SIG-M5 treated with dmso at 0.1 percent for 504 hours (cell line): Measurements from ENCODE around the gene ZNF764.
"Not testable (repeated sequence)": the region's sequence is repeated elsewhere in the genome, so short reads cannot be mapped to it uniquely, and the experiment has no call there.

ENCODE experiments used
- DNase-seq: peaks from one replicate; lab custom pipeline; 2025; ENCODE audit not compliant: unreplicated experiment; lab: John Stamatoyannopoulos, UW

The ZNF764 gene

DNA sequence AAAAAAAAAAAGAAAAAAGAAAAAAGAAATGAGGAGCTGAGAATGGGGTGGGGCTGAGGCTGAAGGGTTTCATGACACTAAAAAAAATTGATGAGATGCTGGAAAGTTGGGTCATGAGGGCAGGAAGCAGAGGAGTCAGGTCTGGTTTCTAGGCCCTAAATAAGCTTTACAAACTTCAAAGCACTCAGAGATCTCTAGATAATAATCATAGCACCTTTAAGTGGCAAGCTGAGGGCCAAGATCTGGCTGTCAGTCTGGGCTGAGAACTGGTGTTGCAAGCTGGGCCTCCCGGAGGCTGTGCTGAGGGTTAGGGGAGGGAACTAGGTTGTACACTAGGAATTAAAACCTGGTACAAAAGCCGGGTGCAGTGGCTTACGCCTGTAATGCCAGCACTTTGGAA lies 6.4 kb downstream of the ZNF764 start:
- DNase-seq: no peak

DNA sequence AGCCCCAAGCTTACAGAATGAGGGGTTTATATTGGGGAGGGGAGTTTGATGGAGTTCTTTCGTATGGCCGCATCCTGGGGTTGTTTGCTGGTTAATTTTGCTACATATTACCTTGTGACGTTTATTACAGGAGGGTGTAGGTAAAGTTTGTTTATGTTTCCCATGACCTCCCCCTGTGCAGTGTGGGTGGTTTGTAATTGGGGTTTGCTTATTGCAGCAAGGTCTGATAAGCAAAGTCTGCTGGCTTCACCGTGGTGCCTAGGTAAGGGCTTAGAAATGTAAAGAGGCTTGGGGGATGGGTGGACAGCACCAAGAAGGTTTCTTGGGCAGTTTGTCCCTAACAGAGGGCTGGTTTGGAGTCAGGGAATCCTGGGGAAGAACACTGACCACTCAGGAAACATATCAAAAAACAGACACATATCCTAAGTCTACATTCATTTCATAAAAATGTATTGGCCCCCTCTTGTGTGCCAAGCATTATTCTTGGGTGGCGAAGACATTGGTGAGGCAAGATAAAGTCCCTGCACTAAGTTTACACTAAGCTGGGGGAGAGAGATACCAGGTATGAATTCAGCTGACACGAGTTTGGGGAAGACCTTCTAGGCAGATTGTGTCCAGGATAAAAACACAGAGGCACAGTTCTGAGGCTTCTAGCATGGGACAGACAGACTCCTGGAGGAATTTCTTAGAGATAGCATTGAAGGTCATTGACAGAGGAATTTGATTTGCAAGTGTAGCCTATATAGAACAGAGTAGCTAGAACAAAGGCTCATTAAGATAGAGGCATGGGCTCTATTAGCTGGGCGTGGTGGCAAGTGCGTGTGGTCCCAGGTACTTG lies 9.5 kb downstream of the ZNF764 start:
- DNase-seq: no peak

DNA sequence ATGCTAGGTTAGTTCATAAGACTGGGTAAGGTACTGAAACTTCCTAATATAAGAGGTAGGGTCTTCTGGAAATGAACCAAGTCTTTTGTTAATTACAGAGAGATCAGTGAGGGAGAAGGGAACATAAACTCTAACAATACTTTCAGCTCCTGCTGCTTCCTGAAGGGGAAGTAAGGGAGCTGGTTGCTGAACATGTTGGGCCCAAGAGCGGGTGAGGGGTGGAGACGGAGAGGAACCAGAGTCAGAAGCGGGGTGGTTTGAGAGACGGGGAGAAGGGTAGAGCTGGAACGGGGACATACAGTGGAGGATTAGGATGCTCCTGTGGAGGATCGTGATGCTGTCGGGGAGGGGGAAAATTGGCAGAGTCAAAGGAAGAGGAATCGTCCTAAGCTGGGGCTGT lies 12.1 kb downstream of the ZNF764 start:
- DNase-seq: peak; percentile 37

DNA sequence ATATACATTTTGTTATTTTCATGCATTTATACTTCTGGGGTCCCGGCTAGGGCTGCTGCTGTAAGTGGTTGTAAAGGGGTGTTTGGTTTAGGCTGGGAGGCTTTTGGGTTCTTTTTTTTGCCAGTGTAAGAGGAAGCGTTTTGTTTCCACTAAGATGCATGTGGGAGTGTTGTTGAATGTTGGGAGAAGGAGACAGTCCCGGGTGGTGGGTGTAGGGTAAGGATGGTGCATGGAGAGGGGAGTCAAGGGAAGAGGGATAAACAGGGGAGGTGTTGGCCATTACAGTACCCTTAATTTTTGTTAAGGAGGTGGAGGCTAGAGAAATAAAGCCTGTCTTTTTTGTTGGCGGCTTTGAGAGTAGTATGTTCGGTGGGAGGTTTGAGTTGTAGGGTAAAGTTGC lies 15.1 kb downstream of the ZNF764 start:
- DNase-seq: no peak

DNA sequence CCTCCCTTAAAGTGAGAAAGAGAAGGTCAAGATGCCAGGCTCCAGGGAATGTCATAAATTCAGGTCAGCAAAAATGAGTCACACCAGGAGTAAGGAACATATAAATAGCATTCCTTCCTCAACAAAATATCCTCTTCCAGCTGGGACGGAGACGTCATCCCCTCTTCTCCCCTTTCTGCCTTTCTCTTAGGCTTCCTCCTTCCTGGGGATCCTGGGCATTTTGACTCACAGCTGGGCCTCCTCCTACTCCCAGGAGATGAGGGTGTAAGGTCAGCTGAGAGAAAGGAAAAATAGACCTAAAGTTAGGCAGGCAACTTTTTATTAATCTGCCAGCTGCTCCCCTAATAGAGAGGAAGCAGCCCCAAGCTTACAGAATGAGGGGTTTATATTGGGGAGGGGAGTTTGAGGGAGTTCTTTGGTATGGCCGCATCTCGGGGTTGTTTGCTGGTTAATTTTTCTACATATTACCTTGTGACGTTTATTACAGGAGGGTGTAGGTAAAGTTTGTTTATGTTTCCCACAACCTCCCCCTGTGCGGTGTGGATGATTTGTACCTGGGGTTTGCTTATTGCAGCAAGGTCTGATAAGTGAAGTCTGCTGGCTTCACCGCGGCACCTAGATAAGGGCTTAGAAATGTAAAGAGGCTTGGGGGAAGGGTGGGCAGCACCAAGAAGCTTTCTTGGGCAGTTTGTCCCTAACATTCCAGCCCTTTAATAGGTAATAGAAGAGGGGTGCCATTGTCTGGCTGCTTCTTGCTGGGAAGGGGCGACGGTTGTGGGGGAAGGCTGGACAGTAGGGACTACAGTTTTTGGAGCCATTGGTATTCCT lies 16.5 kb downstream of the ZNF764 start:
- no peak for DNase-seq

DNA sequence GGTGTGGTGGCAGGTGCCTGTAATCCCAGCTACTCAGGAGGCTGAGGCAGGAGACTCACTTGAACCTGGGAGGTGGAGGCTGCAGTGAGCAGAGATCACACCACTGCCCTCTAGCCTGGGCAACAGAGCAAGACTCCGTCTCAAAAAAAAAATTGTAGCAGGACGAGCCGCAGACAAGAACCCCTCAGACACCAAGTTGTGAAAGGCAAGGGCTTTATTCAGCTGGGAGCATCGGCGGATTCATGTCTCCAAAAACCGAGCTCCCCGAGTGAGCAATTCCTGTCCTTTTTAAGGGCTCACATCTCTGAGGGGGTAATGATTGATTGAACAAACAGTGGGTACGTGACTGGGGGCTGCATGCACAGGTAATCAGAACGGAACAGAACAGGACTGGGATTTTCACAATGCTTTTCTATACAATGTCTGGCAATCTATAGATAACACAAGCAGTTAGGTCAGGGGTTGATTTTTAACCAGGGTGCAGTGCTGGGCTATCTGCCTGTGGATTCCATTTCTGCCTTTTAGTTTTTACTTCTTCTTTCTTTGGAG lies 17.2 kb downstream of the ZNF764 start:
- DNase-seq: not testable (repeated sequence)

DNA sequence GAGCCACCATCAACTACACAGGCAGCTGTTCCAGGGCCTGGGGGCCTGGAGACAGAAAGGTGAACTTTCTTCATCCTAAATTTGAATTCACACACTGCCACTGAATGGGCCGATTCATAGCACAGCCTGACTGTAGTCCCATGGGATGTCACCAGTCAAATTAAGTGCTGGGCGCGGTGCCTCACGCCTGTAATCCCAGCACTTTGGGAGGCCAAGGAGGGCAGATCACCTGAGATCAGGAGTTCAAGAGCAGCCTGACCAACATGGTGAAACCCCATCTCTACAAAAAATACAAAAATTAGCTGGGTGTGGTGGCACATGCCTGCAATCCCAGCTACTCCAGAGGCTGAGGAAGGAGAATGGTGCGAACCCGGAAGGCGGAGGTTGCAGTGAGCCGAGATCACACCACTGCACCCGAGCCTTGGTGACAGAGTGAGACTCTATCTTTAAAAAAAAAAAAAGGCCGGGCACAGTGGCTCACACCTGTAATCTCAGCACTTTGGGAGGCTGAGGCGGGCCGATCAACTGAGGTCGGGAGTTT lies 18.1 kb downstream of the ZNF764 start:
- DNase-seq: not testable (repeated sequence)

DNA sequence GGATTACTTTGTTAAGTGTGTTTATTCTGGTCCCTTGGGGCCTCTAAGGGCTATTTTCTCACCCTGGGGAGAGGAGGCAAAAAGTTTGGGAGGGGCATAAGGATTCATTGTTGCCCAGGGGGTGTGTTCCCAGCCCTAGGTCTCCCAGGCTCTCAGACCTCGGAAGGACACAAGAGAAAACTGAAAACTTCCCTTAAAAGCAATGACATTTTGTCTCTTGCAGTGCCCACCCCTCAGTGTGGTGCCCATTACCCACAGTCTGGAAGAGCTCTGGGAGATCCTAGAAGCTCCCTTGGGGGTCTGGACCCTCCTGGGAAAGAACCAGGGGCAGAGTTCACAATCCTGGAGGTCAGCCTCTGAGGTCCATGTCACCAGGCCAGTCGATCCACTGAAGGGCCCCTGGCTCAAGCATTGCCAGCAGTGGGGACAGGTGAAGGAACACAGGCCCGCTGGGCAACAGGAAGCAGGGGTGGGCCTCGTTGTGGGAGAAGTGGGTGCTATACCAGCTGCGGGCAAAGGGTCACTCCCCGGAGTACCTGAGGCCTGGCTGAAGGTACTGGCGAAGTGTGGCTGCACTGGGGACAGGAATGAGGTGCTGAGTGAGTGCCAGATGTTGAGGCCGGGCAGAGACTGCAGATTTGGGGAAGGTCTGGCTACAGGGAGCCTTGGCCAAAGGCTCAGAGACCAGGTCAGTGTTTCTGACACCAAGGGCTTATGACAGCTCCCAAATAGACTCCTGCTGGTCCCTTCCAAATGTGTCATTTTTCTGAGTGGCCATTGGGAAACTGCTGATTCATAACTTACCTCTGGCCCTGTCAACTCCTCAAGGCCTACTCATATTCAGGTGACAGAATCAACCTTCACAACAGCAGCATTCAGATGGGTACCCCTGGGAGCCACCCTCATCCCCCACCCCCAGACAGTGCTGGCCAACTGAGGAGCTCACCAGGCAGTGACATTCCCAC lies 18.9 kb downstream of the ZNF764 start:
- no peak for DNase-seq

DNA sequence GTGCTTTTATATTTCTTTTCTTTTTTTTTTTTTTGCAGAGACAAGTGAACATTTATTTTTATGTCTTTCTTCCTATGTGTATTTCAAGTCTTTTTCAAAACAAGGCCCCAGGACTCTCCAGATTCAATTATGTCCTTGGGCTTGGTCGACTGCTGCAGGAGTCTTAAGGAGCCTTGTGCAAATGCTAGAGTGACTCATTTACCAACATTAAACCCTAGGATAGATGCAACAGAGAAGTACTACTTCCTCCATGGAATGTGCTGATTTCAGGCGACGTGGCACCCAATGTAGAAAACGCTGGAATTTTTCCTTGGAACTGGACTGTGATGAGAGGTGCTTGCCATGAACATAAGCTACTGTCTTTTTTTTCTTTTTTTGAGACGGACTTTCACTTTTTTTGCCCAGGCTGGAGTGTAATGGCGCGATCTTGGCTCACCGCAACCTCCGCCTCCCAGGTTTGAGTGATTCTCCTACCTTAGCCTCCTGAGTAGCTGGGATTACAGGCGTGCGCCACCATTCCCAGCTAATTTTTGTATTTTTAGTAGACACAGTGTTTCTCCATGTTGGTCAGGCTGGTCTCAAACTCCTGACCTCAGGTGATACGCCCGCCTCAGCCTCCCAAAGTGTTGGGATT lies 21.7 kb downstream of the ZNF764 start:
- peak; percentile 48 for DNase-seq

DNA sequence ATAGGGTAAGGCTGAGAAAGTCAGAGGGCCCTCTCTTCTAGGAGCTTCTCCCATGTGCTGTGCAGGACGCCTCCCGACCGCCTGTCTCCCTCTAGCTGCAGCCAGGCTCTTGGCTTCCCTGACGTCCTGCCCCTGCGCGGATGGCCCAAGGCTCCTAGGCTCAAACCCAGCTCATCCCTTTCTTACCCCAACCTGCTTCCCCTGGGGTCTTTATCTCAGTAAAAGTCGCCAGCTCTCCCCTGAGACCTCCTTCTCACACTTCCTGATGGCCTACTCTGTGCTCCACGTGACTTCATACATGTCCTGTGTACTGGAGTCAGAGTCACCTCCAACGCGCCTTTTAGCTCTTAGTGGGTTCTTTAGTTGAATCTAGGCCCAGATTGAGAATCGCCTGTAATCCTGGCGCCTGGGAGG lies 22.4 kb downstream of the ZNF764 start:
- DNase-seq: peak; percentile 76

DNA sequence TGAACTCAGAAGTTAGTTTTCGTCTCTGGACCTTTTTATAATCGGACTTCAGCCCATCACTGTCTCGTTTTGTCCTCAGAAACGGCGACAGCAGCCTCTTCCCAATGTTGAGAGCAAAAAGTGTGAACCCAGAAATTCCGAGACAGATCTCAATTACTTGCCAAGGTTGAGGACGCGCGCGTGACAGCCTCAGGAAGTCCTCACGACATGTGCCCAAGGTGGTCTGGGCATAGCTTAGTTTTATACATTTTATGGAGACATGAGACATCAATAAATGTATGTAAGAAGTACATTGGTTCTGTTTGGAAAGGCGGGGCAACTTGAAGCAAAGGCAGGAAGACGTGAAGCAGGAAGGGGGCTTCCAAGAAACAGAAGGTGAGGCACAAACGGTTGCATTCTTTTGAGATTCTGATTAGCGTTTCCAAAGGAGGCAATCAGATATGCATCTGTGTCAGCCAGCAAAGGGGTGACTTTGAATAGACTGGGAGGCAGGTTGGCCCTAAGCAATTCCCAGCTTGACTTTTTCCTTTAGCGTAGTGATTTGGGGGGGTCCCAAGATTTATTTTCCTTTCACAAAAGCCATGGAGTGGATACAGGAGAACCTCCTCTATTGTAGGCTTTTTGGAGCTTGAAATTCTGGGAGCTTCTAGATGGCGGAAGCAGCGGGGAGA lies 22.9 kb downstream of the ZNF764 start:
- no peak for DNase-seq

DNA sequence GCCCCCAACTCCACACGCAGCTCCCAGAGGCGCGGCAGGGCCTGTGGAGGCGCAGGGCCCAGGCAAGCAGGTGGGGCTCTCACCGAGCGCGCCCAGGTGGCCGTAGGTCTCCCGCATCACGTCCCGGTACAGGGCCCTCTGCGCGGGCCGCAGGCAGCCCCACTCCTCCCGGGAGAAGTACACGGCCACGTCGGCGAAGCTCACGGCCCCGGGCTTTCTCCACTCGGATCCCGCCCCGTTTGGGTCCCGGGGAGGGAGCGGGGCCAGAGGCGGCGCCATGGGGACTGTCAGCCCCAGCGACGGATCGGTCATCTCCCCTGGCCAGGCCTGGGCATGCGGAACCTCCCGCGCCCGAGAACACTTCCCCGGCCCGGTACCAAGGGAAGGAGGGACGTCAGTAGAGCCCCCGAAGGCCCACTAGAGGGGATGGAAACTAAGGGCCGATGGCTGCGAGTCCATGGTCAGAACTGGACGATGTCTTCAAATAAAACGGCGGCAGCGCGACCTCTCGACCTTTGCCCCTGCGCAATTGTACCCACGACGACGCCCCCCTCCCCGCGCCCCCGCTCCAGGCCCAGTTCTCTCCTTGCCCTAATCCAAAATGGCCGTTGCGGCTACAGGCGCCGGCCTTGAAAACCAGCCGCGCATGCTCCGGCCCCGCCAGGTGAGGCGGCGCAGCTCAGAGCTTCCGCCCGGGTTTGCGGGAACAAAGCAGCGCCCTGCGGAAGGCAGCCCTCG lies 23.6 kb downstream of the ZNF764 start, which contains the start of gene ZNF747:
ZNF747 (minus strand) TSS at position 491 of the 738 bp plus-strand sequence; CDS start at position 312, 179 bp downstream.
- peak; percentile 74 for DNase-seq

DNA sequence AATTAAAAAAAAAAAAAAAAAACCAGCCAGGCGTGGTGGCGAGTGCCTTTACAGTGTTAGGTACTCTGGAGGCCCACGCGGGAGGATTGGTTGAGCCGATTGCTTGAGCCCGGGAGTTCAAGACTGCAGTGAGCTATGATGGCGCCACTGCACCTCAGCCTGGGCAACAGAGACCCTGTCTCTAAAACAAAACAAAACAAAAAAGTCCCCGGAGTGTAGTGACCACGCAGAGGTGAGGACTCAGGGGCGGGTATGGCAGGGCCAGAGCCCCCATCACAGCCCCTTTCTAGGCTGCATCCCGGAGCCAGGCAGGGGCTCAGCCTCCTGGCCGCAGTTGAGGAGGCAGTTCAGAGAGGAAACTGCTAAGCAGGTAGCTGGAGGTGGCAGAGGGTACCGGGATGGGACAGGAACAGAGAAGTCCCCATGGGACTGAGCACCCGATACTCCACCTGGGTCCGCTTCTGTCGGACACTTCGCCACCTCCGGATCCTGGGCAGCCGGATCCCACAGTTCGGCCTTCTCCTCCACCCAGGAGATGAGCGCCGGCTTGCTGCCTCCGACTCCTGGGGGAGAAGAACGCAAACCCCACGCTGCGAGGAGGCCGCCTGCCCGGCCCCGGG lies 24.3 kb downstream of the ZNF764 start:
- DNase-seq: no peak

DNA sequence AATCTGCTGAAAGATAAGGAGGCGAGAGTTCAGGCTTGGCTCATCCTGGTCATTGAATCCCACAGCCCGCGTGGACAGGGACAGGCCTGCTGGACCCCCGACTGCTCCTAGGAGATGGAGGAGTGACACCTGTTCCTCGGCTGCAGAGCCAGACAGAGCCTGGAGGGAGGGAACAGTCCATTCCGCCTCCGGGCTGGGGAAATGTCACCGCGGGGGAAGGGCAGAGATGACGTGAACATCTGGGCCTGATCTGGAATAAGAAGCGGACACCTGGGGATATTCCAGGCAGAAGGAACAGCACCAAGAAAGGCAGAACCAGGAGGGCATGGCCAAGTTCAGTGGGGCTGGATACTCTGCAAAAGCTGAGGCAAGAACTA lies 25.0 kb downstream of the ZNF764 start:
- no peak for DNase-seq

DNA sequence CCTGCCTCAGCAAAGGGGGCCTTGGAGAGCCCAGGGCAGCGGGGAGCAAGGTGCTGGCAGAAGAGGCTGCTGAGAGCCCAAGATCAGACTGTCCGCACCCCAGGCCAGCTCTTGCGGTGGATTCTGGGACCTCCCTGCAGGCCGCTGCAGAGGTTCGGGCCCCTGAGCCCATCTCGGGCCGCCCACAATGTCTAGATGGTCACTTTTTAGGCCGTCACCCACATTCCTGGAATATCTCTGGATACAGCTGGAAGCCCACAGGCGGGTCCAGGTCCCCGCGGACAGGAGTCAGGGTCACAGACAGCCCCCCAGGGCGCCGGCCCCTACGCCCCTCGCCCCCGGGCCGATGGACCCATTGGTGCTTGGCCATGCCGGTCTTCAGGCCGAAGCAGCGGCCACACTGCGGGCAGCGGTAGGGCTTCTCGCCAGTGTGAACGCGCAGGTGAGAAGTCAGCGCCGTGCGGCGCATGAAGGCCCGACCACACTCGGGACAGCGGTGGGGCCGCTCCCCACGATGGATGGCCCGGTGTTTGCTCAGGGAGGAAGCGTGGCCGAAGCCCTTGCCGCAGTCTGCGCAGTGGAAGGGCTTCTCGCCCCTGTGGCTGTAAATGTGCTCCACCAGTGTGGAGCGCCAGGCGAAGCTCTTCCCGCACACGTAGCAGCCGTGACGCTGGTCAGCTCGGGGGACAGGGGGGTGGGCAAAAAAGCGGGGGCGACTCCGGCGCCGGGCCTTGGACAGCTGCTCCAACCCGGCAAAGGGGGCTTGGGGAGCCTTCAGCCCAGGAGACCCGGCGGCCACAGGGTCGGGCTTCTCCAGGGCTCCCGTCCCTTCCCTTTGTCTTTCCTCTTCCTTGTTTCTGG lies 25.7 kb downstream of the ZNF764 start:
- no peak for DNase-seq

DNA sequence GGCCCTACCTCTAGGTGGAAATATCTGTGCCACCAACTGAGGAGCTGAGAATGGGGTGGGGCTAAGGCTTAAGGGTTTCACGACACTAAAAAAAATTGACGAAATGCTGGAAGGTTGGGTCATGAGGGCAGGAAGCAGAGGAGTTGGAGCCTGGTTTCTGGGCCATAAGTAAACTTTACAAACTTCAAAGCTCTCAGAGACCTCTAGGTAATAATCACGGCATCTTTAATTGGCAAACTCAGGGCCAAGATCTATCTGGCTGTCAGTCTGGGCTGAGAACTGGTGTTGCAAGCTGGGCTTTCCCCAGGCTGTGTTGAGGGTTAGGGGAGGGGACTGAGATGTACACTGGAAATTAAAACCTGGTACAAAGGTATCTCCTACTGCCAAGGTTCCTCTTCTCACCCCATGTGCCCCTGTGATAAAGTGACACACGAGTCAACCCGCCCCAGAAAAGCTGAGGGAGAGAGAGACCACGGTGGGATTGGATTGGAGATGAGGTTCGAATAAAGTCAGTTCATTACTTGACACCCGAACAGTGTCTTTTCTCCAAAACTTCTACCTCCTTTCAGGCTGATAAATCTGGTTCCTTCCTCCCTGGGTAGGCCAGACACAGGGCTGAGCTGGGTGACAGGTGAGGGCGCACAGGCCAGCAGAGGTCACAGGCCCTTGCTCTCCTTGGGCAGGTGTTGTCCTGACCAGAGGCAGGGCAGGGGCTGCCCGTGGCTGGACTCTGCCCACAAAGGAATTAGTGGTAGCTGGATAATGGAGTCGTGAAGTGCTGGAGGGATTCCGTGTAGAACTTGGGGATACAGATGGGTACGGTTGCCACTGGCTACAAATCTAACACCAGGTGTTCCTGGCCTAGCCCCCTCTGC lies 27.8 kb downstream of the ZNF764 start:
- DNase-seq: no peak
